GM23248 (cell line): ENCODE data around the gene JPT1. TPM values are rescaled to one million over a fixed set of nuclear protein-coding genes. Genes with fewer than 3 reads are reported as not detected.

ENCODE experiments used
- DNase-seq: peaks from one replicate; pipeline ENCODE4 v3.0.0-alpha.2; 2015
- H2AFZ ChIP-seq: fragments of 200-600 bp; sonication (generic); 2 replicates; pipeline ENCODE4 v1.6.1; 2016; ENCODE audit warnings: antibody characterized with exemption
- H3F3A ChIP-seq: fragments of 200-600 bp; sonication (generic); 2 replicates; pipeline ENCODE4 v1.6.1; 2016; ENCODE audit warnings: mild to moderate bottlenecking, antibody characterized with exemption, mixed run types; ENCODE audit not compliant: insufficient read depth
- H3K27ac ChIP-seq: fragments of 200-600 bp; sonication (generic); 2 replicates; pipeline ENCODE4 v1.5.1; 2016; ENCODE audit warnings: mild to moderate bottlenecking
- H3K27me3 ChIP-seq: fragments of 200-600 bp; sonication (generic); replicated peaks from 2 replicates; pipeline ENCODE4 v1.6.1; 2016; ENCODE audit warnings: mild to moderate bottlenecking; ENCODE audit not compliant: insufficient read depth
- H3K36me3 ChIP-seq: fragments of 200-600 bp; sonication (generic); 2 replicates; pipeline ENCODE4 v1.6.1; 2016; ENCODE audit warnings: low read depth, mild to moderate bottlenecking
- H3K4me1 ChIP-seq: fragments of 200-600 bp; sonication (generic); 2 replicates; pipeline ENCODE4 v1.6.1; 2016; ENCODE audit warnings: mild to moderate bottlenecking; ENCODE audit not compliant: insufficient read depth
- H3K4me2 ChIP-seq: fragments of 200-600 bp; sonication (generic); one replicate; pipeline ENCODE4 v1.6.1; 2016; ENCODE audit warnings: mild to moderate bottlenecking; ENCODE audit not compliant: unreplicated experiment
- H3K4me3 ChIP-seq: fragments of 200-600 bp; sonication (generic); 2 replicates; pipeline ENCODE4 v1.5.1; 2016; ENCODE audit warnings: mild to moderate bottlenecking
- H3K79me2 ChIP-seq: fragments of 200-600 bp; sonication (generic); 2 replicates; pipeline ENCODE4 v1.6.1; 2016; ENCODE audit warnings: mild to moderate bottlenecking; ENCODE audit not compliant: insufficient read depth
- H3K9ac ChIP-seq: fragments of 200-600 bp; sonication (generic); 2 replicates; pipeline ENCODE4 v1.6.1; 2016; ENCODE audit warnings: mild to moderate bottlenecking
- H3K9me2 ChIP-seq: fragments of 200-600 bp; sonication (generic); 2 replicates; pipeline ENCODE4 v1.6.1; 2016; ENCODE audit warnings: mixed run types, mild to moderate bottlenecking, moderate library complexity; ENCODE audit not compliant: insufficient read depth
- H3K9me3 ChIP-seq: fragments of 200-600 bp; sonication (generic); one replicate; pipeline ENCODE4 v1.6.1; 2017; ENCODE audit warnings: low read depth
- H4K20me1 ChIP-seq: fragments of 200-600 bp; sonication (generic); 2 replicates; pipeline ENCODE4 v1.6.0; 2016; ENCODE audit not compliant: insufficient read depth
- EZH2 ChIP-seq: fragments of 200-600 bp; sonication (generic); IDR thresholded peaks from 2 replicates; pipeline ENCODE4 v1.6.1; 2018; ENCODE audit warnings: antibody characterized with exemption, mild to moderate bottlenecking; ENCODE audit not compliant: insufficient read depth, poor library complexity, severe bottlenecking
- EZH2phosphoT487 ChIP-seq: fragments of 200-600 bp; sonication (generic); IDR thresholded peaks from 2 replicates; pipeline ENCODE4 v1.6.1; 2018; ENCODE audit warnings: antibody characterized with exemption, moderate library complexity, mild to moderate bottlenecking, low read depth; ENCODE audit not compliant: insufficient read depth
- WGBS, 2 experiments: methylation state at CpG; one replicate each; pipeline ENCODE4 v1.1.6; 2015 to 2017; ENCODE audit warnings: low lambda C conversion rate in 2 of 2, low coverage in 1 of 2; ENCODE audit errors: missing lambda C conversion rate in 2 of 2; 5-methylcytosine and 5-hydroxymethylcytosine counted together
- in situ Hi-C: fragments of 300-500 bp; cut with MboI; formaldehyde crosslinking; loops from 2 replicates; pipeline ENCODE4 v1.15.0; 2020
- polyA plus RNA-seq: library from polyadenylated mRNA; unstranded; fragments of >200 nt; fragmentation: Nextera tagmentation; extraction: Ambion mirVana; gene quantifications from 2 replicates; pipeline ENCODE4 v1.2.1, GENCODE V29; 2016
- total RNA-seq: library from RNA; depleted of rRNA; stranded (reverse); fragments of >200 nt; shearing (Covaris generic); gene quantifications from 2 replicates; pipeline ENCODE4 v1.2.3, GENCODE V29; 2014

Gene JPT1
- total and polyA plus RNA-seq, 2 experiments from 2014 or later = 54.0 to 199 TPM

- no peaks in the 10 kb centered on the region for H4K20me1 ChIP-seq
- peak; percentile 68 for DNase-seq
- peaks cover 4% of the 10 kb centered on the region for H3K4me1 ChIP-seq
- peak overlapping the region; percentile 93 for H3K9ac ChIP-seq
- WGBS, 2 experiments = 1 to 2% methylated on average over 33 of the region's 34 CpGs
- peak overlapping the region; percentile 91 for H3K4me3 ChIP-seq
- H3F3A ChIP-seq = peaks cover 18% of the 10 kb centered on the region
- peak overlapping the region; percentile 95 for H3K4me2 ChIP-seq
- peak overlapping the region; percentile 46 for H2AFZ ChIP-seq
- no peaks in the 10 kb centered on the region for H3K27me3 ChIP-seq
- H3K9me2 ChIP-seq = no peaks in the 10 kb centered on the region
- peak overlapping the region; percentile 92 for H3K27ac ChIP-seq
- peaks cover 16% of the 10 kb centered on the region for H3K36me3 ChIP-seq
- peaks cover 56% of the 10 kb centered on the region for H3K79me2 ChIP-seq
- in situ Hi-C loops = no loop called here
- TF ChIP-seq EZH2 (no peak), EZH2phosphoT487 (no peak)
- H3K9me3 ChIP-seq = no peaks in the 10 kb centered on the region
Measured at GRCh38 chr17:75181608-75182318, 27.5 kb upstream of the JPT1 start.

GRCh38 chr17:75181110-75181509 lies 26.8 kb upstream of the JPT1 start:
- no peak overlapping the region for H2AFZ ChIP-seq
- in situ Hi-C loops = no loop called here

GRCh38 chr17:75178453-75178852 lies 24.1 kb upstream of the JPT1 start:
- Histone ChIP-seq H3K4me2 (no peak overlapping the region), H4K20me1 (no peaks in the 10 kb centered on the region; the same call in 1 of the 2 replicates), H3K4me1 (peaks cover 4% of the 10 kb centered on the region), H3K9ac (no peak overlapping the region), H2AFZ (no peak overlapping the region), H3K9me3 (no peaks in the 10 kb centered on the region), H3K36me3 (peaks cover 48% of the 10 kb centered on the region), H3K79me2 (peaks cover 89% of the 10 kb centered on the region), H3K27me3 (no peaks in the 10 kb centered on the region), H3K27ac (no peak overlapping the region), H3K9me2 (no peaks in the 10 kb centered on the region), H3K4me3 (no peak overlapping the region), H3F3A (peaks cover 15% of the 10 kb centered on the region; the same call in 1 of the 2 replicates)
- 97 to 100% methylated on average over 6 of the region's 6 CpGs for WGBS, 2 experiments
- TF ChIP-seq EZH2 = no peak
- TF ChIP-seq EZH2phosphoT487 = no peak
- in situ Hi-C loops = no loop called here
- no peak for DNase-seq

More at GRCh38 chr17:75181110-75181509, 26.8 kb upstream of the JPT1 start:
- H3F3A ChIP-seq = peaks cover 18% of the 10 kb centered on the region
- peak overlapping the region; percentile 93 for H3K9ac ChIP-seq
- peak overlapping the region; percentile 91 for H3K4me3 ChIP-seq
- H3K9me2 ChIP-seq = no peaks in the 10 kb centered on the region
- DNase-seq = peak; percentile 20
- peaks cover 62% of the 10 kb centered on the region for H3K79me2 ChIP-seq
- H3K9me3 ChIP-seq = no peaks in the 10 kb centered on the region
- H4K20me1 ChIP-seq = no peaks in the 10 kb centered on the region; the same call in 1 of the 2 replicates
- H3K27me3 ChIP-seq = no peaks in the 10 kb centered on the region
- H3K4me1 ChIP-seq = peaks cover 4% of the 10 kb centered on the region
- 8 to 14% methylated on average over 8 of the region's 8 CpGs for WGBS, 2 experiments
- peak overlapping the region; percentile 95 for H3K4me2 ChIP-seq
- TF ChIP-seq EZH2phosphoT487 = no peak
- no peak for TF ChIP-seq EZH2
- peaks cover 23% of the 10 kb centered on the region for H3K36me3 ChIP-seq
- peak overlapping the region; percentile 6; the same call in 1 of the 2 replicates for H3K27ac ChIP-seq

GRCh38 chr17:75176625-75177024 lies 22.3 kb upstream of the JPT1 start:
- Histone ChIP-seq H3K36me3 (peaks cover 61% of the 10 kb centered on the region), H3K27ac (no peak overlapping the region), H3K27me3 (no peaks in the 10 kb centered on the region), H3K9ac (no peak overlapping the region), H3K9me2 (no peaks in the 10 kb centered on the region), H3K4me3 (no peak overlapping the region), H2AFZ (no peak overlapping the region), H3K4me2 (no peak overlapping the region), H3K4me1 (peaks cover 4% of the 10 kb centered on the region), H3F3A (peaks cover 11% of the 10 kb centered on the region; the same call in 1 of the 2 replicates), H3K79me2 (peaks cover 100% of the 10 kb centered on the region), H3K9me3 (no peaks in the 10 kb centered on the region), H4K20me1 (no peaks in the 10 kb centered on the region; the same call in 1 of the 2 replicates)
- in situ Hi-C loops = no loop called here
- no peak for DNase-seq
- TF ChIP-seq EZH2 (no peak), EZH2phosphoT487 (no peak)
- WGBS, 2 experiments = 80 to 83% methylated on average over 5 of the region's 5 CpGs
